Measurements from ENCODE around the gene PCDHGB3.
A peak's percentile ranks its signal among the peaks of the same experiment; 100 is the strongest.
"Not testable (repeated sequence)": the region's sequence is repeated elsewhere in the genome, so short reads cannot be mapped to it uniquely, and the experiment has no call there.

PCDHGB3 gene

GRCh38 chr5:141412854-141413539 lies 43.0 kb downstream of the PCDHGB3 start, which contains the start of gene PCDHGA10:
TSS of gene PCDHGA10 (plus strand) at chr5:141412987. CDS start at chr5:141413176, 189 bp downstream.
- in situ Hi-C loops (cut with HindIII; ENCODE audit: low pct_ligation_motif_present, low pct_unique_long_range_greater_than_20kb, low sequenced_read_pairs) = no loop called here
- DNase-seq = peak; percentile 17

GRCh38 chr5:141413540-141414069 lies 43.6 kb downstream of the PCDHGB3 start:
- no peak for DNase-seq
- in situ Hi-C loops (cut with HindIII; ENCODE audit: low pct_ligation_motif_present, low pct_unique_long_range_greater_than_20kb, low sequenced_read_pairs) = no loop called here

- in situ Hi-C loops (cut with HindIII; ENCODE audit: low pct_ligation_motif_present, low pct_unique_long_range_greater_than_20kb, low sequenced_read_pairs); DNase-seq: not testable (repeated sequence)
These were observed 44.7 kb downstream of the PCDHGB3 start for GRCh38 chr5:141414548-141415274.

- DNase-seq; in situ Hi-C loops (cut with HindIII; ENCODE audit: low pct_ligation_motif_present, low pct_unique_long_range_greater_than_20kb, low sequenced_read_pairs): not testable (repeated sequence)
These were observed 45.2 kb downstream of the PCDHGB3 start for GRCh38 chr5:141415275-141415618.

GRCh38 chr5:141417494-141418172 lies 47.6 kb downstream of the PCDHGB3 start, which contains the start of gene PCDHGB7:
TSS of gene PCDHGB7 (plus strand) at chr5:141417677. CDS start at chr5:141417860, 183 bp downstream.
- in situ Hi-C loops (cut with HindIII; ENCODE audit: low pct_ligation_motif_present, low pct_unique_long_range_greater_than_20kb, low sequenced_read_pairs) = not testable (repeated sequence)
- DNase-seq = peak; percentile 78

GRCh38 chr5:141419074-141419880 lies 49.2 kb downstream of the PCDHGB3 start:
- in situ Hi-C loops (cut with HindIII; ENCODE audit: low pct_ligation_motif_present, low pct_unique_long_range_greater_than_20kb, low sequenced_read_pairs) = no loop called here
- no peak for DNase-seq

- in situ Hi-C loops (cut with HindIII; ENCODE audit: low pct_ligation_motif_present, low pct_unique_long_range_greater_than_20kb, low sequenced_read_pairs) = no loop called here
- peak; percentile 1 for DNase-seq
These were observed 50.9 kb downstream of the PCDHGB3 start, which contains the start of gene PCDHGA11 for GRCh38 chr5:141420855-141421488. TSS of gene PCDHGA11 (plus strand) at chr5:141421051. CDS start at chr5:141421228, 177 bp downstream.

- DNase-seq = no peak
- in situ Hi-C loops (cut with HindIII; ENCODE audit: low pct_ligation_motif_present, low pct_unique_long_range_greater_than_20kb, low sequenced_read_pairs) = no loop called here
These were observed 51.4 kb downstream of the PCDHGB3 start for GRCh38 chr5:141421489-141421855.
